Activated CD8-positive, alpha-beta memory T cell treated with anti-CD3 and anti-CD28 coated beads, Interleukin-2, amount 50 U/mL, for 4 hours (primary cell): ENCODE measurements around the gene STK11IP.

Source experiments
- DNase-seq: peaks from one replicate; pipeline ENCODE4 v3.0.0-alpha.2; 2020

Gene STK11IP

DNA sequence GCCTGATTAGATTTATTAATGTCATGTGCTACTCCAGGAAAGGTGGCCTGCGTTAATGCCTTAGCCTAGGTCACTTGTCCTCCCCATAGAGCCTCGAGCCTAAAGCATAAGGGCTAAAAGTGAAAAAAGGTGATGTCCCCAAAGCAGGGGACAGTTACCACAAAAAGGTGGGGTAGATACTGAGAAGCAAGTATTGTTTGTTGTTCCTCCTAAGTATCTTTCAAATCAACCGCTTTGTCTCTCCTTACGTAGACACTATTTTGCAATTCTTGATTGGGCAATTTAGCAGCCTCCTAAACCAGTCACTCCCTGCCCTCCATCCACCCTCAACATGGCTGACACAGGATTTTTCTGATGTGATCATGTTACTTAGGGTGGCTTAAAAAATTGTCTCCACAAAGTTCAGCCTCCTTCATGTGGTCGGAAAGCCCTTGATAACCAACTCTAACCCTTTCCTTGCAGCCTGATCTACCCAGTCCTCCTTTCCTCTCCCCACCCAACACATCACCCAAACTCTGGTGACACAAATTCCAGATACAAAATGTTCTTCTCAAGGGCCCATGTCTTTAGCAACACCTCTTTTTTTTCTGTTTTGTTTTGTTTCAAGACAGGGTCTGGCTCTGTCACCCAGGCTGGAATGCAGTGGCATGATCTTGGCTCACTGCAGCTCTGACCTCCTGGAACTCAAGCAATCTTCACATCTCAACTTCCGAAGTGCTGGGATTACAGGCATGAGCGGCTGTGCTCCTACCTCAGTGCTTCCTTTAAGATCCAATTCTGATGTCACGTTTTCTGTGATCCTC is 18.6 kb upstream of the STK11IP start:
- no peak for DNase-seq

DNA sequence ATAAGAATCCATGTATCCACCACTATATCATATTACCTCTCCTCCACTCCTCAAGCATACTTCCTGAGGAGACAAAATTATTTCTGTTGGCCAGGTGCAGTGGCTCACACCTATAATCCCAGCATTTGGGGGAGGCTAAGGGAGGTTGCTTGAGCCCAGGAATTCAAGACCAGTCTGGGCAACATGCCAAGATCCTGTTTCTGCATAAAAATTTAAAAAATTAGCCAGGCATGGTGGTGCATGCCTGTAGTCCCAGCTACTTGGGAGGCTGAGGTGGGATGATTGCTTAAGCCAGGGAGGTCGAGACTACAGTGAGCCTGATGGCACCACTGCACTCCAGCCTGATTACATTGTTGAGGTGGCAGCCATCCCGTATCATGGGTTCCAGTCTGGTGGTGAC is 16.3 kb upstream of the STK11IP start:
- DNase-seq = no peak

DNA sequence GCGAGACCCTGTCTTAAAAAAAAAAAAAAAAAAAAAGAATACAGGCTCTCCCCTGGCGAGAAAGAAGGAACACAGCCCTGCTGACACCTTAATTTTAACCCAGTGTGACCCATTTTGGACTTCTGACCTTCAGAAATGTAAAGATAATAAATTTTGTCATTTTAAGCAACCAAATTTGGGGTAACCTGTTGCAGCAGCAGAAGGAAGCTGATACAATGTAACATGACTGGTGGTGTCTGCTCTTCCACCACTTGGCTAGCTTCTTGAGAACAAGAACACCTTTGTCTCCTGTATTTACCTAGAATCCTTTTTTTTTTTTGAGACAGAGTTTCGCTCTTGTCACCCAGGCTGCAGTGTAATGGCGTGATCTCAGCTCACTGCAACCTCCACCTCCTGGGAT is 6.6 kb upstream of the STK11IP start:
- no peak for DNase-seq

DNA sequence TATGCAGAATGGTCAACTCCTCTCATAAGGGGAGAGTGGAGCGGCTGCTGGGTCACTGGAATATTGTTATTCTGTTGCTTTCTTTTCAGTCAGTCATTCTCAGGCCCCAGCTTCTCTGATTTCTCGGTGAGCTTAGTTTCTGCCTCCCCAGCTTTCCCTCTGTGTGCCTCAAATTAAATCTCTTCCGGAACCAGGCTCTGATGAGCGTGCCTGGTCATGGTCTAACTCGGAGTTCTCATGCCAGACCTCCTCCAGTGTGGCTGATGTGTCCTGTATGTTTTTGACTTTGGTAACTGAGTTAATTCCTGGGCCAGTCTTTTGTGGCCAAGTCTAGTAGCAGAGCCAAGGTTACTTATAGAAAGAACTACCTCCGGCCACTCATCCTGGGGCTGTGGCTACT is 4.9 kb upstream of the STK11IP start:
- DNase-seq = no peak

DNA sequence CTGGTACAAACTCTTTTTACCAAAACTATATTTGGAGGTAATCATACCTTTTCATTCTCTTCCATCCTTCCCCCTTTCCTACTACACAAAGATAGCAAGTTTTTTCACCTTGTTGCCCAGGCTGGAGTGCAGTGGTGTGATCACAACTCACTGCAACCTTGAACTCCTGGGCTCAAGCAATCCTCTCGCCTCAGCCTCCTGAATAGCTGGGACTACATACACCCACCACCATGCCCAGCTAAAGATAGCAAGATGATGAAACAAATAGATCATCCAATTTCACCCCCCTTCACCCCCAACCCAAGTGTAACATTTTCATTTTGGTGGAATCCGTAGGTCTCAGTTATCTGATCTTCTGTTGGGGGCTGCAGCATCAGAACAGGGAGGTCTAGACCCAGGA is 4.5 kb upstream of the STK11IP start:
- no peak for DNase-seq

DNA sequence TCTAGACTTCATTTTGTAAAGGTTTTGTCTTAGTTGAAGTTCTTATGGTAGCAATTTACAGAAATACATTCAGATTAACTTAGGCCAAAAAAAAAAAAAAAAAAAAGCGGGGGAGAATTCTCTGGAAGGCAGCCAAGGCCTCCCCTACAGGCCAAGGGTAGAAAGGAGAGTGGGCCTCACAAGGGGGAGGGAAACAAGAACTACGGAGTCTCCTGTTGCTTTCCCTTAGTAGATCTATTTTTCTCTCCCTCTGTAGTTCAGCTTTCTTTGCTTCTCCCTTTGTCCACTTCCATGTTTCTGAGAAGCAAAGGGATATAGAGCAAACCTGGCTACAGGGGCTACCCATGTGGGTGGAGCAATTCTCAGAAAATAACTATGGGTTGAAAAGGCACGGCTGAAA is 2.4 kb upstream of the STK11IP start:
- no peak for DNase-seq

DNA sequence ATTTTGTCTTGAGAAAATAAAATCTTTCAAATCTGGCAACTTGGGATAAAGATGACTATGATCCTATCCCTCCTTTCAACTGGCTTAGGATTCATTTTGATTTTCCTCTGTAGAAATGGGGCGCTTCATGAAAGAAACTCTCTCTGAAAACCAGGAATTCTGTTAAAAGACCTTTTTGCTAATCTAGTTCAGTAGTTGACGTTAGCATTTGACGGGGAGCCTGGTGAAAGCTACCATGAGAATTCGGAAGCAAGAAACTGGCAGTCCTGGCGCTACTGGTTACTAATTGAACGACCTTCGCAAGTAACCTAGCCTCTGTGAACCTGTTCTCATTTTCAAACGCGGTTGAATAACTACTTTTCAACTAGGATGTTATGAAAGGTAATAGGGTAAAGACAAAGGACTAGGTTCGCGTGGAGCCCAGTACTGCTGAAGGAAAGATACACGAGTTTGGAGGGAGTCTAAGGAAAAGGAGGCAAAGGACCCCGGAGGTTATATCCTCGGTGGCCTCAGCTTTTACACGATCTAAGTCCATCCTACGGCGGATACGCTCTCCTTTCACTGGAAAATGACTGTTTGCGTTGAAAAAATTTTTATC is 604 bp upstream of the STK11IP start:
- no peak for DNase-seq

DNA sequence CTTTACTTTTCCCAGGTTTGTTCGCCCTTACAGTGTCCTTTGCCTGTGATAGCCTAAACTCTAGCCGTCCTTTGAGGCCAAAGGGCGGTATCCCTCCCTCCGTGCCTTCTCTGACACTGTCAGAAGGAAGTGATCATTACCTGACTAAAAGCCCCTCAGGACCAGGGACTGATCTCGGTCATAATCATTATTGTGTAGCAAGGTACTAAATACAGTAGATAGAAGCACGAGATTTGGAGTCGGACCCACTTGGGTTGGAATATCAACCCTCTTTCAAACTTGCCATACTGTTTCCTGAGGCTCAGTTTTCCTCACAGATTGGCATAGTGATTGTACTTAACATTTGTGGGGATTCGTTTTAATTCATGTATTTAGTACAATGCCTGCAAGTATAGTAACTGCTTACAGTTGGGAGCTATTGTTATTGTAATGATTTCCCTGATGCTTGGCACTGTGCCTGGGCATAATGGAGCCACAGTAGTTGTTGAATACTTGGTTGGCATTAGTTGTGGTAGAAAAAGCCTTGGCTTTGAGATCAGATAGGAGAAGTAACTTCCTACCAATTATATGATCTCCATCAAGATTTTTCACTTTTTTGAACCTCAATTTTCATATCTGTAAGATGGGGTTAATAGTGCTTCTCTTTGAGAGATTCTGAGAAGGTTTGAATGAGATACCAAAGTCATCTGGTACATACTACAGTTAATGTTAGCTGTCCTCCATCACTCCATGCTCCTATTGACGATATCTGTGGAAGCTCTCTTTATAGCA is 836 bp downstream of the STK11IP start:
- no peak for DNase-seq

DNA sequence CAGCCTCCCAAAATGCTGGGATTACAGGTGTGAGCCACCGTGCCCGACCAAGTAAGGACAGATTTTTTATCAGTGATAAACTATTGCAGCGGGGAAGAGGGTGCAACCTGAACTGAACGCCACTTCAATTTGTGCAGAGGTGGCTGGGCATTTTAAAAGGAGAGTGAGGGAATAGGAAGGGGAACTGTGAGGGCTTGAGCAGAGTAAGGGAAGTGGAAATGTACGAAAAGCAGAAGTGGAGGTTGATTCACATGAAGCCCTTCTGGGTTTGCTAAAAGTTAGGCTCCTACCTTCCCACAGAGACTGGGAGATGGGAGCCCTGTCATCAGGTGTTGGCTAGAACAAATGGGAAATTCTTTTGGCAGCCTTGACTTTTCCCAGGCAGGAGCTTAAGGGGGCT is 6.1 kb downstream of the STK11IP start:
- DNase-seq = no peak

DNA sequence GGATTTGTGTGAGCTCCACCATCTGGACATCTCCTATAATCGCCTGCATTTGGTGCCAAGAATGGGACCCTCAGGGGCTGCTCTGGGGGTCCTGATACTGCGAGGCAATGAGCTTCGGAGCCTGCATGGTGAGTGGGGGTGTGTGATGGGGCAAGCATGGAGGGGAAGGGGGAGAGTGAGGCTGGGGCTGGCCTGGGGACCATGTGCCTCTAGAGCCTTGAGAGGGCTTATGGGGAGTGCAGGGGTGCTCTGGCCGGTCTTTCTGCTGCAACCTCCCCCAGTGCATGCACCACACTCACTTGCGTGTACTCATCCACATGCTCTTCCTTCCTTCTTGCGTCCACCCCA is 7.9 kb downstream of the STK11IP start:
- DNase-seq = no peak

DNA sequence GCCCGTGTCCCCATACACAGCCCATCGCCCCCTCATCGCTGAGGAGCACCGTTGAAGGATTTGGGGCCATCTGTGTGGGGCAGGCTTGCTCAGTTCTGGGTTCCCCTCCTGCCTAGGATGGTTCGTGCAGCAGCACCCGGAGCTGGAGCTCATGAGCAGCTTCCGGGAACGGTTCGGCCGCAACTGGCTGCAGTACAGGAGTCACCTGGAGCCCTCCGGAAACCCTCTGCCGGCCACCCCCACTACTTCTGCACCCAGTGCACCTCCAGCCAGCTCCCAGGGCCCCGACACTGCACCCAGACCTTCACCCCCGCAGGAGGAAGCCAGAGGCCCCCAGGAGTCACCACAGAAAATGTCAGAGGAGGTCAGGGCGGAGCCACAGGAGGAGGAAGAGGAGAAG is 10.3 kb downstream of the STK11IP start:
- no peak for DNase-seq

DNA sequence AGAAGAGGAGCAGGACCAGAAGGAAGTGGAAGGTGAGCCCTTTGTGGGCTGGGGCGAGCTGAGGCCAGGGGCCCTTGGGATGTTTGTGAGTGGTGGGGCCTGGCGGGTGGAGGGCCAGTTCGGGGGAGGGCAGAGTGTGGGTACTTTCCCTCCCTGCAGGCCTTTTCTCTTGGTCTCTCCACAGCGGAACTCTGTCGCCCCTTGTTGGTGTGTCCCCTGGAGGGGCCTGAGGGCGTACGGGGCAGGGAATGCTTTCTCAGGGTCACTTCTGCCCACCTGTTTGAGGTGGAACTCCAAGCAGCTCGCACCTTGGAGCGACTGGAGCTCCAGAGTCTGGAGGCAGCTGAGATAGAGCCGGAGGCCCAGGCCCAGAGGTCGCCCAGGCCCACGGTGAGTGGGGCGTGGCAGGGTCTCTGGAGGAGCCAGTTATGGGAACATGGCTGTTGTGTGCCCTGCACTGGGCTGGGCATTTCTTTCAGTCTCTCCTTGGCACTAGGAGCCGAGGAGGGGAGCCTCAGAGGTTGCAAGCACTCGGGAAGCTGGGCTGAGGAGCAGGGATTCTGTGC is 10.8 kb downstream of the STK11IP start:
- no peak for DNase-seq

DNA sequence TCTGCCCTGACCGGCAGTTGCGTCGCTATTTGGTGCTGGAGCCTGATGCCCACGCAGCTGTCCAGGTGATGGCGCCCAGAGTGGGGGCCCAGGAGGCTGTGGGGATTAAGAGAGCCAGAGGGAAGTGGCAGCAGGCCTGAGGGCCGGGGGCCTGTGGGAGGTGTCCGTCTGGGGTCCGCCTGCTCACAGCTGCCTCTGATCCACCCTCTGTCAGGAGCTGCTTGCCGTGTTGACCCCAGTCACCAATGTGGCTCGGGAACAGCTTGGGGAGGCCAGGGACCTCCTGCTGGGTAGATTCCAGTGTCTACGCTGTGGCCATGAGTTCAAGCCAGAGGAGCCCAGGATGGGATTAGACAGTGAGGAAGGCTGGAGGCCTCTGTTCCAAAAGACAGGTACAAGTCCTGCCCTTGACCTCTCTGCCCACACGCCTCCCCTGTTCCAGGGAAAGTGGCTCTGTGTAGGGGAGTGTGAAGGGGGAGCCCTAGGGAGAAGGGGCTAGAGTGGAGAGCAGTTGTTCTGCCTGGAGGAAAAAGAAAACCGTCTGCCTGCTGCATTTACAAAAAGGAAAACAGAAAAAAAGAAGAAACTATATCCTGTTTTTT is 11.6 kb downstream of the STK11IP start:
- DNase-seq = no peak

DNA sequence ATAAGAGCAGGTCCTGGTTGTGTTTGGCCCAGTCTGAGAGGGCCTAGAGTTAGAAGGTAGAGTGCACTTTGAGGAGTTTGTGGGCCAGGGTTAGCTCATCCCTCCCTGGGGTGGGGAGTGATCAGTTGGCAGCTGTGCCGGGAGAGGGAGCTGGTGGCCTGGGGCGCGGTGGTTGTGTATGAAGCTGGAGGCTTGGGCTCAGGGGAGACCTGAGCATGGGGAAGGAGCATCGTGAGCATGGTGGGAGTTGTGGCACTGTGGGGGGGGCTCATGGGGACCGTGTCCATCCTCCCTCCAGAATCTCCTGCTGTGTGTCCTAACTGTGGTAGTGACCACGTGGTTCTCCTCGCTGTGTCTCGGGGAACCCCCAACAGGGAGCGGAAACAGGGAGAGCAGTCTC is 13.6 kb downstream of the STK11IP start:
- no peak for DNase-seq

DNA sequence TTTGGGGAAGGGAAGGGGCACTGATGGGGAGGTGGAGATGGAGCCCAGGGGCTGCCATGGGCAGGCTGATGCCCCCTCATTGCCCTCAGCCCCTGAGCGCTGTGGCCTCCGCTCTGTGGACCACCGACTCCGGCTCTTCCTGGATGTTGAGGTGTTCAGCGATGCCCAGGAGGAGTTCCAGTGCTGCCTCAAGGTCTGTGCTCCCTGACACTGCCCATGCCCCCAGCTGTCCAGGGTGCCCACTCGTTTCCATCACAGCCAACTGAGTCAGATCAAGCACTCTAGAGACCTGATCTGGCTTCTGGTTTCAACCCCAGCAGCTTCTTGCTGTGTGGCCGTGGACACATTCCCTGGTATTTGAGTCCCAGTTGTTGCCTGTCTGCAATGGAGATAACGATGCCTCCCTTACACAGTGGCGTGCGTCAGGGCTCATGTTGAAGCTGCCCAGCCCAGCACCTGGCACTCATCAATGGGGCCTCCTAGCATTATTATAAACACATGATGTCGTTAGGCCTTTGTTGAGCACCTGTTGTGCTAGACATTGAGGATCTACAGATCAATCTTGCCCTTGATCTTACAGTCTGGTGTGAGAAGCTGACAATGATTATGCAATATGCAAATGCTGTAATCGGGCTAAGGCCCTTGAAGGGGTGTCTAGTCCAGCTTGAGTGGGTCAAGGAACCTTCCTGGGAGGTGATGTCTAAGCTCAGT is 14.4 kb downstream of the STK11IP start:
- DNase-seq = no peak

DNA sequence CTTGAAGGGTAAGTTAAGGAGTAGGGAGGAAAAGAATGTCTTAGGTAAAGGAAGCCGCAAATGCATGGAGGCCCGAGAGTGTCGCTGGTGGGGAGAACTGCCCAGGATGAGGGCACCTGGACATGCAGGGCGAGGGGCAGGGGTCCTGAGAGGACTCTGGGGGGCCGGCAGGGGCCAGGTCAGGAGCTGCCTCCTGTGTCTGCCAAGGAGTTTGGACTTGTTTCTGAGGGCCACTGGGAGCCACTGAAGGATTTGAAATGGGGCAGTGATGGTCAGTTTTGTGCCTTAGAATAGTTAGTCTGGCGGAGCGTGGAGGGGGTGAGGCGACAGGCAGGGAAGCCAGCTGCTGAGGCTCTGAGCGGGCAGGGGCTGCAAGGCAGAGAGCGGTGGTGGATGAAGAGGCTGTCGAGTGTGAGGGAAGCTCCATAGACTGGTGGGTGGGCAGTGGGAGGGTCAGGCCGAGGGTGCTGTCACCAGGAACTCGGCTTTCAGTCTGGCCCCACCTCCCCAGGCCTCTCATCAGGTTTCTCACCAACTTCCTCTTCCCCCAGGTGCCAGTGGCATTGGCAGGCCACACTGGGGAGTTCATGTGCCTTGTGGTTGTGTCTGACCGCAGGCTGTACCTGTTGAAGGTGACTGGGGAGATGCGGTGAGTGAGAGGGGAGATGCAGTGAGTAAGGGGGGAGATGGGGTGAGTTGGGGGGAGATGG is 15.1 kb downstream of the STK11IP start:
- DNase-seq = no peak

DNA sequence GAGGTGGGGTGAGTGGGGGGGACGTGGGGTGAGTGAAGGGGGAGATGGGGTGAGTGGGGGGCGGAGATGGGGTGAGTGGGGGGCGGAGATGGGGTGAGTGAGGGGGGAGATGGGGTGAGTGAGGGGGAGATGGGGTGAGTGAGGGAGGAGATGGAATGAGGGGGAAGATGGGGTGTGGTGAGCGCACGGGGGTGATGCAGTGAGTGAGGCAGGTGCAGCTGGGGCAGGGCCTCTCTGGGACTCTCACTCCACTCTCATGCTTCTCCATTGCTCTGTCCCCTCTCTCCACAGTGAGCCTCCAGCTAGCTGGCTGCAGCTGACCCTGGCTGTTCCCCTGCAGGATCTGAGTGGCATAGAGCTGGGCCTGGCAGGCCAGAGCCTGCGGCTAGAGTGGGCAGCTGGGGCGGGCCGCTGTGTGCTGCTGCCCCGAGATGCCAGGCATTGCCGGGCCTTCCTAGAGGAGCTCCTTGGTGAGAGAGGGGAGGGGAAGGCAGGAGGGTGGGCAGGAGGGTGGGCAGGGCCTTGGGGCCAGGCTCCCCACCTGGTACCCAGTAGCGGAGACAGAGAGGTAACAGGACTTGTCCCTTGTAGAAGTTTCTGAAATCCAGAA is 15.9 kb downstream of the STK11IP start:
- no peak for DNase-seq

DNA sequence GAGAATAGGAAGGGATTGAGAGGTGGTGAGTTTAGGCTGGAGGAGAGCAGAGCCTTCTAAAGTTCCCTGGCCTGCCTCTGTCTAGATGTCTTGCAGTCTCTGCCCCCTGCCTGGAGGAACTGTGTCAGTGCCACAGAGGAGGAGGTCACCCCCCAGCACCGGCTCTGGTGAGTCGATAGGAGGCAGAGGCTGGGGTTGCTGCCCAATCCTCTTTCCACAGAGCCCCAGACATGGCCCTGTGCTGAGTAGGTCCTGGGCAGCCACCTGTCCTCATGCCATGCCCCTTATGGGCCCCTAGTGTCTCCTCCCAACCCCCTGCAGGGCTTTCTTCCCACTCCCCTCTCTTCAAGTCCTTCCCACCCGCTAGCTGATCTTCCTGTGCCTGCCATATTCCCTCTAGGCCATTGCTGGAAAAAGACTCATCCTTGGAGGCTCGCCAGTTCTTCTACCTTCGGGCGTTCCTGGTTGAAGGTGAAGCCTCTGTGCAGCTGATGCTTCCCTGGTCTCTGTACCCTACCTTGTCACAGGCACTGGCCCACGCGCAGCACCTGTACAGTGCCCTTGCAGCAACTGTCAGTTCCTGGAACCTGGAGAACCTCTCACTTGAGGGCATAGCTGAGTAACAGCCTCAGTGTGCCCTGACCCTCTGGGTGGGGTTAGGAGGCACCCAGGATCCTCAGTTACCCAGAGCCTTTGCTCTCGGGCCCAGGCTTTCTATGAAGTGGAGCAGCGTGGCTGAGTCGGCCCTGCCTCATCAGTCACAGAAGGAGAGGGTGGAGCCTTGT is 16.6 kb downstream of the STK11IP start:
- DNase-seq = no peak

DNA sequence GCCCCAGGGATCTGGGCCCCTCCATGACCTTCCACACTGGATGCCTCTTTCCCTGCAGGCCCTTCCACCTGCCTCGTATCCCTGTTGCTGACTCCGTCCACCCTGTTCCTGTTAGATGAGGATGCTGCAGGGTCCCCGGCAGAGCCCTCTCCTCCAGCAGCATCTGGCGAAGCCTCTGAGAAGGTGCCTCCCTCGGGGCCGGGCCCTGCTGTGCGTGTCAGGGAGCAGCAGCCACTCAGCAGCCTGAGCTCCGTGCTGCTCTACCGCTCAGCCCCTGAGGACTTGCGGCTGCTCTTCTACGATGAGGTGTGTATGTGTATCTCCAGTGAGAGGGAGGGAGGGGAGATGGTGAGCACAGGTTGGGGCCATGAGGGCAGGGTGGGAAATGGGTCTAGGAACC is 17.4 kb downstream of the STK11IP start:
- no peak for DNase-seq

DNA sequence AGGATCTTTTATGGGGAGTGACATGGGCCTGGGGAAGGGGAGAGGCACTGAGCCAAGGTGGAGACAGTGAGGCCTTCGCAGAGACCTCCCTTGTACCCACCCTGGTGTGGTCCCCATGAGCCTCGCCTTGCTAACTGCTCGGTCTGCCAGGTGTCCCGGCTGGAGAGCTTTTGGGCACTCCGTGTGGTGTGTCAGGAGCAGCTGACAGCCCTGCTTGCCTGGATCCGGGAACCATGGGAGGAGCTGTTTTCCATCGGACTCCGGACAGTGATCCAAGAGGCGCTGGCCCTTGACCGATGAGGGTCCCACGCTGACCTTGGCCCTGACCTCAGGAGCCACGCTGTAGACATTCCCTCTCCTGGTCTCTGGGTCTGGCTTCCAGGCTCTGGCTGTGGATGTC is 18.2 kb downstream of the STK11IP start:
- no peak for DNase-seq

DNA sequence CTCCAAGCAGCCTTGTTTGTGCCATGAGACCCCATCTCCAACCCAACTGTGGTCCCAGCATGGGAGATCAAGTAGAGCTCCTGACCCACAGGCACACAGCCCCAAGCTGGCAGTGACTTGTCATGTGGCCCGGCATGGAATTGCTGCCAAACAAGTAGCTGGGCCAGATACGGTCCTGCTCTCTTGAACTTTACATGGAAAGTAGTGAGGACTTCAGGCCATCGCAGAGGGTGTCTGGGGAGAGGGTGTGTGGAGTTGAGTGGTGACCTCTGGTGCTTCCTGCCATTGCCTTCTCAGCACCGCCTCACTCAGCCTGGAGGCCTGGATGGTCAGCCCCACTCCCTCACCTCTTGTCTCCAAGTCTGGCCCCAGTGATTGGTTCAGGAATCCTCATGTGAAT is 18.9 kb downstream of the STK11IP start:
- DNase-seq = no peak
